Activated CD8-positive, alpha-beta memory T cell treated with anti-CD3 and anti-CD28 coated beads, Interleukin-2, amount 50 U/mL, for 48 hours (primary cell): ENCODE measurements around the gene CTSC.

Source experiments
- DNase-seq: peaks from one replicate; pipeline ENCODE4 v3.0.0-alpha.2; 2020

CTSC gene

GRCh38 chr11:88315015-88315414 lies 22.5 kb downstream of the CTSC start:
- no peak for DNase-seq

DNA sequence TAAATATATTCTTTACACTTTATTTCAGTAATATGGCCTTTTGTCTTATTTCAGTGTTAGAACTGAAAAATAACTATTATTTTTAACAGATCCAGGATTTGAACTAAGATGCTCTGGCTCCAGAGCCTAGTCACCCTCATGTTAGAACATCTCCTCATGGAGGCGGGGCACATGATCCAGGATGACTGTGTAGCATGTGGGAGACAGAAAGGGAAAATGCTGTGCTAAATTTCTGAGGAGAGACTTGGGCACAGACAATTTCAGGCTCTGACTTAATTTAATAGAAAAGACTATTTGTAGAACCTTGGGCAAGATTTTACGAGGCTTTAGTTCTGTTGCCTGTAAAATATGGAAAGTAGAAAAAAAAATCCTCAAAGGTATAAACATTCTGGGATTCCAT lies 24.1 kb downstream of the CTSC start:
- DNase-seq: no peak

GRCh38 chr11:88312628-88313027 lies 24.9 kb downstream of the CTSC start:
- DNase-seq: no peak

DNA sequence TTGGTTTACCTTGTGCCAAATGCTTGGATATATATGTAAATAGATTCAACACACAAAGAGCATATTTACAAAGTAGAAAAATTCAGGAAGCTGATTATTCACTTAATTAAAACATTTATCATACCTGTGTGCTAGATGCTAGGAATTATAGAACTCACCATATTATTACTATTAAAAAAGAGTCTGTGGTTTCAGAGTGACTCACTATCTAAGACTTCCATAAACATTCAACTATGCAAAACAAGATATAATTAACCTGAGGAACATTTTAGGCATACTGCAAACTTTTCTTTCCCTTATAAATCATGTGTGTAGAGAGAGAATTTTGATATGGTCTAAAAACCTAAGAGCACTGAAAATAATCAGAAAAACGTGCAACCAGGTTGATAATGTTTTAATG lies 27.3 kb downstream of the CTSC start:
- no peak for DNase-seq

GRCh38 chr11:88308576-88308975 lies 29.0 kb downstream of the CTSC start:
- no peak for DNase-seq

DNA sequence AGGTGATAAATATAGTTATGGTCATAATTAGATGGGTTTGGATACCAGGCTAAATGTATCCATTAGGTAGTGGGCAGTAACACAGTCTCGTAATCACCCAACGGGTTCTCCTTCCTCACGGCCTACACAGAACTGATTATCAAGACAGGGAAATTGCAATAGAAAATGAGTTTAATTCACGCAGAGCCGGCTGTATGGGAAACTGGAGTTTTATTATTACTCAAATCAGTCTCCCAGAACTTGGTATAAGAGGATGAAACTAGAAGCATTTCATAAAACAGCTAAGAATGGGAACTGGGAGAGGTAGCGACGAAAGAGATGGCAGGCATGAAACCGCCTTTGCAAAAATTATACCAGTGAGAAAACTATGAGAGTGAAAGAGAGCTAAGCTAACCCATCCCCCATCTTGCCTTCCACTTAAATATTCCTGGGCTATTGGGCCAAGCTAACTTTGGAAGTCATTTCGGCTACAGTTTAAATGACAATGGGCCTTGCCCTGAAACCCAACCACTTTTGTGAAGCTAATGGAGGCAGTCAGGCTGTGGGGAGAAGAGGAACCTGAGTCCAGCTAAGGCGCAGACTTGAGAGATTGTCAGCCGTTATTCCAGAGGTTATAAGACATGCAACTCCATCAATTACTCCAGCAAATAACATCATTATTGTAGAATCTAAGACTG lies 29.6 kb downstream of the CTSC start:
- DNase-seq: no peak

GRCh38 chr11:88306785-88307184 lies 30.8 kb downstream of the CTSC start:
- DNase-seq: no peak

DNA sequence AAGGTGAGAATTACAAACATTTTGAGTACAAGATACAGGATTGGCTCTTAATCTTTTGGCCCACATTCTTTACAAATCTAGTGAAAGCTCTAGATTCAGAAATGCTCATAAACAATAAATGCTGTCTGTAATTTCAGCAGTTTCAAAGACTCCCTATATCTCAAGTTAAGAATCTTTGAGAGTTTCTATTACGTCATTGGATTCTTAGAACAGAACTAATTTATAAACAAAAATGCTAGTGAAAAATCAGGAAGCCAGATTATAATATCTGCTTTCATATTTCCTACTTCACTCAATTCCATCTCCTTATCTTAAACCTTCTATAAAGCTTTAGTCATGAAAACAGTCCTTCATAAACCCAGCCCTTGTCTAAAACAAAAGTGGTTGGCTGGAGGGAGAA lies 32.1 kb downstream of the CTSC start:
- DNase-seq: no peak

DNA sequence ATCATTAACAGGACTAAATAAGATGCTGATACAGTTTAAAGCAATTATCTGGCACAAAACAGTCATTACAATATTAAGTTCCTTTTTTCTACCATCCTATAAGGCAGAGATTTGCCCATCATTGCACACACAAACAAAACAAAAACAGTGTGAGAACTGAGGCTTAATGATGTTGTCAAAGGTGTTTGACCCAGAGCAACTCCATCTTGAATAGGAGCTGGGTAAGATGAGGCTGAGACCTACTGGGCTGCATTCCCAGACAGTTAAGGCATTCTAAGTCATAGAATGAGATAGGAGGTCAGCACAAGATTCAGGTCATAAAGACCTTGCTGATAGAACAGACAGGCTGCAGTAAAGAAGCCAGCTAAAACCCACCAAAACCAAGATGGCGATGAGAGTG lies 33.2 kb downstream of the CTSC start:
- DNase-seq: no peak

DNA sequence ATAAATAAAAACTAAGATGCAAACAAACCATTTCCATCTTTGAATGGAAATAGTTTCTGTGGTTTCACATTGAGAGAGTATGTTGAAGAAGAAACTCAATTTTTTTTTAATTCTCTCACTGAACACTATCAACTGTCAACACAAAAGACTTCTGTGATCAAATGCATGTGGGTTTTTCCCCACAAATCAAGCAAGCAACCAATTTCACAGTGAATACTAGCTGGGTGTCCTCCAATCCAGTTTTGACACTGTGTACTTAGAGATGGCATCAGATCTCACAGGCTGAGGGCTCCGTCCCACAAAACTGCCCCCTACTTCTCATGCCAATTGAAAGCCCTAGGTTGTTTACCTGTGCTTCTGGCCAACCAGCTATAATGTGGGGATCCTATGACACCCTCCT lies 34.5 kb downstream of the CTSC start:
- no peak for DNase-seq

- no peak for DNase-seq
These were observed 35.9 kb downstream of the CTSC start for GRCh38 chr11:88301488-88302140.

- DNase-seq: no peak
These were observed 36.5 kb downstream of the CTSC start for GRCh38 chr11:88300888-88301487.

GRCh38 chr11:88297863-88298262 lies 39.7 kb downstream of the CTSC start:
- DNase-seq: no peak

DNA sequence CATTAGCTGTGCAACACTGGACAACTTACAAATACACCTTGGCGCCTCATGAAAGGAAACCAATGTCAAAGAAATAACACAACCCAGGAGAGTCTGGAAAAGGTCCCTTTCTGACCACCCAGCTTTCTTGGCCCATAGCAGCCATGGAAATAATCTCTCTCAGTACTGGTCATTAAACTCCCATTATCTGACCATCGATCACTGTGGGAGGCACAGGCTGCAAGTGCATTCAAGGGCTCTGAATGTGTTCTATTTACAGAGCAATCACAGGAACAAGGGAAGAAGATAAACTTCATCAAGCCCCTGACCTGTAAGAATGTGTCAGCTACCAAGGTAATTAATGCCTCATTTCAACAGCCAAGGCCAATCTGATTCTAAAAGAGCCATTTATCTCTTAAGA lies 40.1 kb downstream of the CTSC start:
- no peak for DNase-seq

- DNase-seq: no peak
These were observed 42.5 kb downstream of the CTSC start for GRCh38 chr11:88295028-88295427.

GRCh38 chr11:88293931-88294330 lies 43.6 kb downstream of the CTSC start:
- DNase-seq: no peak

GRCh38 chr11:88292171-88292843 lies 45.2 kb downstream of the CTSC start:
- DNase-seq: no peak

DNA sequence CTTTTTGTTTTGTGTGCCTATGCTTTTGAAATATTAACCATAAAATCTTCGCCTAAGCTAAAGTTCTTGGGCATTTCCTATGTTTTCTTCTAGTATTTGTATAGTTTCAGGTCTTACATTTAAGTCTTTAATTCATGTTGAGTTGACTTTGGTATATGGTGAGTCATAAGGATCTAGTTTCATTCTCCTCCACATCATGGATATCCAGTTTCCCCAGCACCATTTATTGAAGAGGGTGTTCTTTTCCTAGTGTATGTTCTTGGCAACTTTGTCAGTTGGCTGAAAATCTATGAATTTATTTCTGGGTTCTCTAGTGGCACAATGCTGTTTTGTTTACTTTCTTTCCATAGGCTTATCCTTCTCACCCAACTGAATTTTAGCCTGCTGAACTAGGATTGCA lies 49.0 kb downstream of the CTSC start:
- no peak for DNase-seq

DNA sequence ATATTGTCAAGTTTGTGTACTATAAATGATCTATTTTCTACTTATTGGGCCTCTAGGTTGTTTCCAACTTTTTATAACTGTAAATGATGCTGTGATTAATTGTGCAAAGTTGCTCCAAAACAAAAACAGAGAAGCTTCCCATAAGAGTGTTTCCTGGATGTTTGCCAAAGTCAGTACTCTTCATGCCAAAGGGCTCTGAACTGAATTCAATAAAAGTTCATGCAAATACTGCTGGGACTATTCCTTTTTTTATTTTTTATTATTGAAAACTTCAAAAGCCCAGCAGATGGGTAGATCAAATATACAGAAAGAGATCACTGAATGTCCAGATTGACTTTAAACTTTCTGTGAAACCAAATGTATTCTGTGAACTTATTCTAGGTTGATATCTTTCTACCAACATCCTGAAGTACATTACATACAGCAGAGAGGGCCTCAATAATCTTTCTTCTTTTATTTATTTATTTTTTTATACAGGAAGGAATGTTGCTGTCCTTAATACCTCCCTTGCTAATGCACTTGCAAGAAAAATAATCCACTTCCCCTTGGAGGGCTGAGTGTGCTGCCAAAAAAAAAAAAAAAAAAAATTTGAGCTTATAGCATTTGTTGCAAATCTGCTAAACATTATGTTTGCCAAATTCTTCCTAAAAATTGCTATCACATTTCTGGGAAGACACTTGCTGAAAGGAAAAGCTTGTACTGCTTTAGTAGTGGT lies 53.0 kb downstream of the CTSC start:
- DNase-seq: no peak

- no peak for DNase-seq
These were observed 54.6 kb downstream of the CTSC start for GRCh38 chr11:88282747-88283515.

DNA sequence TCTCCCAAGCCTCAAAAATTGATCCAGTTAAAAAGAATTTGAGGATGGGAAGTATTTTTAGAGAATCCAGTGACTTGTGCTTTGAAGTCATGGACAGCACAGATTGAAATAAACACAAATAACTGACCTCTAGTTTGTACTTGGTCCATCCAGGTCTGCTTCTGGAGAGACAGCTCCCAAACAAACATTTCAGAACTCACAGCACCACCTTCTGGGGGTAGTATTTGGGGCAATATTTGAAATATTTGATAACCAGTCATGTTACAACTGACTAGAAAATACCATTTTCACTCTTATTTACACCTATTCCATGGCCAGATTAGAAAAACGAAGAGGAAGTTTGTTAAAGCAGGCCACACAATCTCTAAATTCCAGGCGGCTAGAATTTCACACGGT lies 56.2 kb downstream of the CTSC start:
- DNase-seq: no peak

DNA sequence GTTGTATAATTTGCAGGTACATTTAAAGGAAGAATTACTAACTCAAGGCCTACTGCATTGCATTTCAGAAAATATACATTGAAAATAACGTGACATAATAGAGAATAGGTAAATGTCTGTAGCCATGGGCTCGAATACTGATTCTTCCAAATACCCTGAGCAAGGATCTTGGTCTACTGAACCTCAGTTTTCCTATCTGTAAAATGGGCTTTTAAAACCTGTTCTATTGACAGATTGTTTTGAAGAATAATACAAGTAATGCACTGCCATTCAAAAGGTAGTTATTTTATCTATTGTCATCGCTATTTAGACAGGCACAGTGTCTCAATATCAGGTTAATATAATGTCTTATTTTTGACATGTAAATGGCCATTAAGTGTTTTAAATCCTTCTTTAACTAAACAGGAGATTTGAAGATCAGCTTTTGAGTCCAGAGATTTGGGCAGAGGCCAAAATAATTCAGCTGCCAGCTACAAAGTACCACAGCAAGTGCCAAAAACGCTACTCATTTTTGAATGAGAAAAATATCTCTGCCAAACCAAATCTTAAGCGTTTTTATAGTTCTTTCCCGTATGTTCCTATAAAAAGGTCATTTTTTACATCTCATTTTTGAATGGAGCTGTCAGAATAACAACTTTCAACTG lies 56.7 kb downstream of the CTSC start:
- no peak for DNase-seq
